HL-60 (cell line): ENCODE data around the gene MRPL42.
"Not testable (repeated sequence)": the region's sequence is repeated elsewhere in the genome, so short reads cannot be mapped to it uniquely, and the experiment has no call there.

ENCODE experiments used
- GABPA ChIP-seq: IDR thresholded peaks from 2 replicates; pipeline ENCODE4 v1.6.1; 2012; ENCODE audit warnings: low read depth
- POLR2AphosphoS5 ChIP-seq: IDR thresholded peaks from 2 replicates; pipeline ENCODE4 v1.6.1; 2012; ENCODE audit warnings: low read depth
- SPI1 ChIP-seq: IDR thresholded peaks from 2 replicates; pipeline ENCODE4 v1.6.1; 2012; ENCODE audit warnings: low read depth, mild to moderate bottlenecking, borderline replicate concordance
- TF ChIP-seq, protein P1 (sequence below): IDR thresholded peaks from one replicate; pipeline ENCODE4 v1.5.1; 2011; ENCODE audit warnings: low read length, control low read depth, inconsistent platforms; ENCODE audit not compliant: insufficient read depth
- TF ChIP-seq, protein P2 (sequence below): IDR thresholded peaks from 2 replicates; pipeline ENCODE4 v1.6.1; 2012; ENCODE audit warnings: low read depth; ENCODE audit not compliant: insufficient replicate concordance

DNA sequence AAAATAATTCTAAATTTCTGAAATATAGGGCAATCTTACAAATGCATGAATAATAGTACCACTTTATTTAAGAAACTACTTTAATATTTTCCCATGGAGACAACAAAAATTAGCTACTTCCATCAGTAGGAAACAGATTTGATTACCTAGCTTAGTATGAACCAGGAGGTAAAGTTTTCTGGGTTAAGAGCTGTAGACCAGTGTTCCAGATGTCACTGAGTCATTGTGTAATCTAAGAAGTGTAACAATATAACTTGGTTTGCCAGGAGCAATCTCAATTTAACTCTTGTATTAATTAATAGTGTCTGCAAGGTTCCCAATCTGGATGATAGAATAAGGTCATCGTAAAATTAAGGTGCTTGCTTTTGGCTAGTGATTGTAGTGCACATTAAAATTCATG is 31.5 kb downstream of the MRPL42 start:
- TF ChIP-seq, protein P1, sequence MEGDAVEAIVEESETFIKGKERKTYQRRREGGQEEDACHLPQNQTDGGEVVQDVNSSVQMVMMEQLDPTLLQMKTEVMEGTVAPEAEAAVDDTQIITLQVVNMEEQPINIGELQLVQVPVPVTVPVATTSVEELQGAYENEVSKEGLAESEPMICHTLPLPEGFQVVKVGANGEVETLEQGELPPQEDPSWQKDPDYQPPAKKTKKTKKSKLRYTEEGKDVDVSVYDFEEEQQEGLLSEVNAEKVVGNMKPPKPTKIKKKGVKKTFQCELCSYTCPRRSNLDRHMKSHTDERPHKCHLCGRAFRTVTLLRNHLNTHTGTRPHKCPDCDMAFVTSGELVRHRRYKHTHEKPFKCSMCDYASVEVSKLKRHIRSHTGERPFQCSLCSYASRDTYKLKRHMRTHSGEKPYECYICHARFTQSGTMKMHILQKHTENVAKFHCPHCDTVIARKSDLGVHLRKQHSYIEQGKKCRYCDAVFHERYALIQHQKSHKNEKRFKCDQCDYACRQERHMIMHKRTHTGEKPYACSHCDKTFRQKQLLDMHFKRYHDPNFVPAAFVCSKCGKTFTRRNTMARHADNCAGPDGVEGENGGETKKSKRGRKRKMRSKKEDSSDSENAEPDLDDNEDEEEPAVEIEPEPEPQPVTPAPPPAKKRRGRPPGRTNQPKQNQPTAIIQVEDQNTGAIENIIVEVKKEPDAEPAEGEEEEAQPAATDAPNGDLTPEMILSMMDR: not testable (repeated sequence)
- not testable (repeated sequence) for TF ChIP-seq POLR2AphosphoS5, GABPA, SPI1
- TF ChIP-seq, protein P2, sequence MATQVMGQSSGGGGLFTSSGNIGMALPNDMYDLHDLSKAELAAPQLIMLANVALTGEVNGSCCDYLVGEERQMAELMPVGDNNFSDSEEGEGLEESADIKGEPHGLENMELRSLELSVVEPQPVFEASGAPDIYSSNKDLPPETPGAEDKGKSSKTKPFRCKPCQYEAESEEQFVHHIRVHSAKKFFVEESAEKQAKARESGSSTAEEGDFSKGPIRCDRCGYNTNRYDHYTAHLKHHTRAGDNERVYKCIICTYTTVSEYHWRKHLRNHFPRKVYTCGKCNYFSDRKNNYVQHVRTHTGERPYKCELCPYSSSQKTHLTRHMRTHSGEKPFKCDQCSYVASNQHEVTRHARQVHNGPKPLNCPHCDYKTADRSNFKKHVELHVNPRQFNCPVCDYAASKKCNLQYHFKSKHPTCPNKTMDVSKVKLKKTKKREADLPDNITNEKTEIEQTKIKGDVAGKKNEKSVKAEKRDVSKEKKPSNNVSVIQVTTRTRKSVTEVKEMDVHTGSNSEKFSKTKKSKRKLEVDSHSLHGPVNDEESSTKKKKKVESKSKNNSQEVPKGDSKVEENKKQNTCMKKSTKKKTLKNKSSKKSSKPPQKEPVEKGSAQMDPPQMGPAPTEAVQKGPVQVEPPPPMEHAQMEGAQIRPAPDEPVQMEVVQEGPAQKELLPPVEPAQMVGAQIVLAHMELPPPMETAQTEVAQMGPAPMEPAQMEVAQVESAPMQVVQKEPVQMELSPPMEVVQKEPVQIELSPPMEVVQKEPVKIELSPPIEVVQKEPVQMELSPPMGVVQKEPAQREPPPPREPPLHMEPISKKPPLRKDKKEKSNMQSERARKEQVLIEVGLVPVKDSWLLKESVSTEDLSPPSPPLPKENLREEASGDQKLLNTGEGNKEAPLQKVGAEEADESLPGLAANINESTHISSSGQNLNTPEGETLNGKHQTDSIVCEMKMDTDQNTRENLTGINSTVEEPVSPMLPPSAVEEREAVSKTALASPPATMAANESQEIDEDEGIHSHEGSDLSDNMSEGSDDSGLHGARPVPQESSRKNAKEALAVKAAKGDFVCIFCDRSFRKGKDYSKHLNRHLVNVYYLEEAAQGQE: not testable (repeated sequence)
